Heart left ventricle (tissue), 16 donors: ENCODE data around the gene SPATA12. TPM values are rescaled to one million over a fixed set of nuclear protein-coding genes. Genes with fewer than 3 reads are reported as not detected.

Source experiments
- ATAC-seq, 4 donors: fragments of 200-7000 bp; cut with Tn5 transposase; one replicate each; pipeline ENCODE4 v1.9.1; 2020 to 2022; ENCODE audit warnings: moderate library complexity in 4 of 4, mild to moderate bottlenecking in 3 of 4, moderate number of reproducible peaks in 1 of 4
- DNase-seq, 5 donors: peaks; one replicate each; pipeline ENCODE4 v3.0.0-alpha.2; 2020
- H3K27ac ChIP-seq, 12 donors: fragments of 200-600 bp; sonication (generic) in 4 of 12; one replicate each; pipeline versions ENCODE4 v1.5.0 to v1.8.0; 2016 to 2022; ENCODE audit warnings: mild to moderate bottlenecking in 2 of 12
- H3K27me3 ChIP-seq, 9 donors: fragments of 200-600 bp; sonication (generic) in 2 of 9; one replicate each; pipeline versions ENCODE4 v1.5.1 to v1.8.0; 2016 to 2022; ENCODE audit warnings: mild to moderate bottlenecking in 3 of 9
- H3K36me3 ChIP-seq, 9 donors: fragments of 200-600 bp; sonication (generic) in 2 of 9; one replicate each; pipeline versions ENCODE4 v1.5.0 to v1.8.0; 2018 to 2022; ENCODE audit warnings: mild to moderate bottlenecking in 2 of 9
- H3K4me1 ChIP-seq, 12 donors: fragments of 200-600 bp; sonication (generic) in 4 of 12; one replicate each; pipeline versions ENCODE4 v1.5.0 to v1.8.0; 2016 to 2022; ENCODE audit warnings: mild to moderate bottlenecking in 3 of 12
- H3K4me3 ChIP-seq, 12 donors: fragments of 200-600 bp; sonication (generic) in 4 of 12; one replicate each; pipeline versions ENCODE4 v1.5.0 to v1.8.0; 2017 to 2022; ENCODE audit warnings: mild to moderate bottlenecking in 9 of 12, moderate library complexity in 4 of 12
- H3K9me3 ChIP-seq, 12 donors: fragments of 200-600 bp; sonication (generic) in 4 of 12; one replicate each; pipeline versions ENCODE4 v1.5.0 to v1.8.0; 2016 to 2022; ENCODE audit warnings: mild to moderate bottlenecking in 1 of 12
- POLR2A ChIP-seq, 2 donors: fragments of 450-650 bp; IDR thresholded peaks; one replicate each; pipeline ENCODE4 v1.6.1; 2017; ENCODE audit warnings: antibody characterized with exemption in 2 of 2, mild to moderate bottlenecking in 2 of 2, moderate library complexity in 2 of 2
- WGBS, 4 donors: extraction: QIAGEN DNeasy Blood & Tissue Kit in 2 of 4; methylation state at CpG; one replicate each; pipeline versions ENCODE4 v1.1.5 to v1.1.7; 2013 to 2018; 5-methylcytosine and 5-hydroxymethylcytosine counted together
- intact Hi-C, 10 donors: fragments of 100-400 bp; cut with DNase I; formaldehyde crosslinking; loops; one replicate each; pipeline versions ENCODE4 v1.11.1 to v1.14.2; 2022
- polyA plus RNA-seq, 2 donors: library from polyadenylated mRNA; stranded (reverse); fragments of 200-250 nt; gene quantifications; one replicate each; pipeline ENCODE4 v1.2.3, GENCODE V29; 2013
- total RNA-seq, 9 donors: library from RNA; depleted of rRNA in 2 of 9; stranded (reverse); fragments of >200 nt in 2 of 9; fragmentation: NEBNext Ultra II Directional in 3 of 9; extraction: Animal tissue kit (Norgen Biotek cat#: 25700) in 3 of 9; gene quantifications; one replicate each; pipeline versions ENCODE4 v1.1.0 to v1.2.4, GENCODE V29; 2016 to 2023
- TF ChIP-seq, protein P1 (sequence below), 12 donors: fragments of 200-600 bp; sonication (generic) in 4 of 12; IDR thresholded peaks; one replicate each; pipeline versions ENCODE4 v1.5.0 to v1.8.0; 2018 to 2022; ENCODE audit warnings: antibody characterized with exemption in 12 of 12, mild to moderate bottlenecking in 5 of 12
- donor health status: ischemic (EF 13 %, LVEDD 7.1; RV severe dilation, severe dysfunction).
- donor health status: healthy with polysubstance abuse.
- donor health status: DM: no; HTN: yes; CAD: no.
- donor health status: DM: no; HTN: no; CAD: no.
- donor health status: ischemic (EF 25% LVEDD 6.9; RV normal size, moderate dysfunction).
- donor health status: ischemic (EF 25% LVEDD 5.7; RV mildly dilated, moderate dysfunction).
- donor health status: healthy.
- donor health status: DM: yes; HTN: yes; CAD: no.
- donor health status: ischemic (EF 35%, LVEDD 5.7; RV mildly dilated, moderate dysfunction).
- donor health status: nonischemic (EF 11% LVEDD 7.7; RV severe dilation, severe dysfunction).
- donor health status: DM: yes; HTN: yes; CAD: no.
- donor health status: PGD.
- donor health status: ischemic (EF 29% LVEDD 5.4; RV normal size, mild dysfunction).
- donor health status: nonischemic (EF 23%, LVEDD 6.1; RV moderate dilation, normal function).

The SPATA12 gene
- total and polyA plus RNA-seq, 11 donors, result 0.04 to 0.20 TPM; not detected in 9

DNA sequence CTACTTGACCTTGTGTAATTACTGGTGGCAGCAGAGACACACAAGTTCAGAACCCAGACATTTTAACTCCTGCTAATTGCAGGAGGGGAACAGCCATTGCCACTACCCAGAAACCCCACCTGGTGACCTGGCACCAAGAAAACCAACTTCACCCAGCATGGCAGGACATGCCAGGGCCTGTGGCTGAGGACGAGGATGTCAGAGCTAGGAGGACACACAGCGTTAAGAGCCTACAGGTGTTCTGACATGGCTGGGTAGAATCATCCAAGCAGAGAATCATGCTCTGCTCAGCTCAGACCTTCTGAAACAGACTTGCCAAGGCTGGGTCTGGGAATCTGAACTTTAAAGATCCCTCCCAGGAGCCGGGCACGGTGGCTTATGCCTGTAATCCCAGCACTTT is 11.7 kb upstream of the SPATA12 start:
- H3K27ac ChIP-seq, result no peak overlapping the region
- H3K4me1 ChIP-seq, result peaks cover 0 to 32% (median 4%) of the 10 kb centered on the region in 12 donors
- H3K4me3 ChIP-seq, result no peak overlapping the region
- intact Hi-C loops, result no loop called here
- TF ChIP-seq, protein P1, sequence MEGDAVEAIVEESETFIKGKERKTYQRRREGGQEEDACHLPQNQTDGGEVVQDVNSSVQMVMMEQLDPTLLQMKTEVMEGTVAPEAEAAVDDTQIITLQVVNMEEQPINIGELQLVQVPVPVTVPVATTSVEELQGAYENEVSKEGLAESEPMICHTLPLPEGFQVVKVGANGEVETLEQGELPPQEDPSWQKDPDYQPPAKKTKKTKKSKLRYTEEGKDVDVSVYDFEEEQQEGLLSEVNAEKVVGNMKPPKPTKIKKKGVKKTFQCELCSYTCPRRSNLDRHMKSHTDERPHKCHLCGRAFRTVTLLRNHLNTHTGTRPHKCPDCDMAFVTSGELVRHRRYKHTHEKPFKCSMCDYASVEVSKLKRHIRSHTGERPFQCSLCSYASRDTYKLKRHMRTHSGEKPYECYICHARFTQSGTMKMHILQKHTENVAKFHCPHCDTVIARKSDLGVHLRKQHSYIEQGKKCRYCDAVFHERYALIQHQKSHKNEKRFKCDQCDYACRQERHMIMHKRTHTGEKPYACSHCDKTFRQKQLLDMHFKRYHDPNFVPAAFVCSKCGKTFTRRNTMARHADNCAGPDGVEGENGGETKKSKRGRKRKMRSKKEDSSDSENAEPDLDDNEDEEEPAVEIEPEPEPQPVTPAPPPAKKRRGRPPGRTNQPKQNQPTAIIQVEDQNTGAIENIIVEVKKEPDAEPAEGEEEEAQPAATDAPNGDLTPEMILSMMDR (IDR thresholded peaks at IDR 0.05), result no peak
- TF ChIP-seq POLR2A (IDR thresholded peaks at IDR 0.05), result no peak
- 78 to 94% (median 86%) methylated on average over 4 of the region's 4 CpGs for WGBS, 4 donors
- ATAC-seq (no peak), DNase-seq (no peak)
- no peaks in the 10 kb centered on the region for H3K36me3 ChIP-seq
- H3K27me3 ChIP-seq, result no peaks in the 10 kb centered on the region
- H3K9me3 ChIP-seq, result no peaks in the 10 kb centered on the region

DNA sequence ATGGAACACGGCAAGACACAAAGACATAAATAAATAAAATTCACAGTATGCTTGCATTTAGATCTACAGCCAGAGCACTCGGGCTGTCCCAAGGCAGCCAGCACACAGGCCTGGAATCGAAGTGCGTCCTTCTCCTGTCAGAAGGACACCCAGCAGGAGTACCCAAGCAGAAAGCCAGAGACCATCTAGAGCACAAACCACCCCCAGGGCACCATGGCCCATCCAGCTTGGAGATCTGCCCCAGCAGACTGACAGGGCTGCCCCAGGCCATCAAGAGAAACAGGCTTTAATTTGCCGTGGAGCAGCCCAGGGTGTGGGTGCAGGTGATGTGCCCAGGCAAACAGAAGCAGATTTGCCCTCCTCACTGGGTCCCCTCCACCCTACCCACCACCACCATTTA is 7.8 kb upstream of the SPATA12 start:
- 91 to 97% (median 94%) methylated on average over 4 to 5 of the region's 5 CpGs for WGBS, 4 donors
- TF ChIP-seq, protein P1 (IDR thresholded peaks at IDR 0.05), result no peak
- TF ChIP-seq POLR2A (IDR thresholded peaks at IDR 0.05), result no peak
- Histone ChIP-seq H3K9me3 (no peaks in the 10 kb centered on the region), H3K36me3 (no peaks in the 10 kb centered on the region), H3K27me3 (no peaks in the 10 kb centered on the region), H3K4me1 (peaks cover 0 to 11% (median 2%) of the 10 kb centered on the region in 12 donors), H3K27ac (no peak overlapping the region), H3K4me3 (no peak overlapping the region)
- DNase-seq (no peak), ATAC-seq (no peak)
- intact Hi-C loops, result no loop called here

DNA sequence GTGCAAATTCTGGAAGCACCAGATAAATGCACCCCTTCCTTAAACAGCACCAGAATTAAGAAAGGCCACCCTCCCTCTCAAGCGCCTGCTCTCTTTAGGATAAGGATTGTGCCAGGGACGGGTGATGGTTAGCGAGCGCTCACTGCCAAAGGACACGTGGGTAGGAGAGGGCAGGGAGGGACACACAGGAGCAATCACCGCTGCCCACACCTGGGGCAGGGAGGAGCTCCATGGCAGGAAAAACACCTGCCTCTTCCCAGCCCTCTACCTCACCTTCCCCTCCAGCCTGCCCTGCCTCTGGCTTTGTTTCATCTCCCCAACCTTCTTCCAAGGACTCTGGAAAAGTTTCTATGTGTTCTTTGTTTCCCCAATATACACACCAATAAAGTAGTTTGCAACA is 7.3 kb upstream of the SPATA12 start:
- Histone ChIP-seq H3K4me3 (no peak overlapping the region), H3K27ac (no peak overlapping the region), H3K36me3 (no peaks in the 10 kb centered on the region), H3K9me3 (no peaks in the 10 kb centered on the region), H3K4me1 (peaks cover 0 to 7% (median 0%) of the 10 kb centered on the region in 12 donors), H3K27me3 (no peaks in the 10 kb centered on the region)
- WGBS, 4 donors, result 80 to 86% (median 83%) methylated on average over 6 of the region's 6 CpGs
- intact Hi-C loops, result no loop called here
- DNase-seq, result no peak
- no peak for ATAC-seq
- no peak for TF ChIP-seq POLR2A (IDR thresholded peaks at IDR 0.05)
- TF ChIP-seq, protein P1 (IDR thresholded peaks at IDR 0.05), result no peak

DNA sequence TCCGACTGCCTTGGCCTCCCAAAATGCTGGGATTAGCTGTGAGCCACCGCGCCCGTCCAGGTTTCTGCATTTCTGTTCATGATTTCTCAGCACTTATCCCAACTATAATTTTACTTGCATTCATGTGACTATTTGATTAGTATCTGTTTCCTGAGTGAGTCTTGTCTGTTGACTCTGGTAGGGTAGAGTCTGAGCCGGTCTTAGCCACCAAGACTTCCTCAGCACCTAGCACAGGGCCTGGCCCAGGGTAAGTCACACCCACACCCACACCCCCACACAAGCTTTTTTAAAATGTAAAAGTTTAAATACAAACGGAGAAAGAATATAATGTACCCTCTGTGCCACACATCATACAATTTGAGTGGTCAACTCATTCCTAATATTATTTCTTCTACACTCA is 3.1 kb upstream of the SPATA12 start:
- Histone ChIP-seq H3K4me1 (peaks cover 0 to 22% (median 5%) of the 10 kb centered on the region in 12 donors), H3K36me3 (no peaks in the 10 kb centered on the region), H3K27ac (no peak overlapping the region), H3K27me3 (no peaks in the 10 kb centered on the region), H3K9me3 (no peaks in the 10 kb centered on the region), H3K4me3 (no peak overlapping the region)
- intact Hi-C loops, result no loop called here
- 73 to 88% (median 78%) methylated on average over 6 of the region's 6 CpGs for WGBS, 4 donors
- DNase-seq (no peak), ATAC-seq (no peak)
- TF ChIP-seq, protein P1 (IDR thresholded peaks at IDR 0.05), result no peak
- TF ChIP-seq POLR2A (IDR thresholded peaks at IDR 0.05), result no peak
